ENCODE data around the gene RXFP3.

DNA sequence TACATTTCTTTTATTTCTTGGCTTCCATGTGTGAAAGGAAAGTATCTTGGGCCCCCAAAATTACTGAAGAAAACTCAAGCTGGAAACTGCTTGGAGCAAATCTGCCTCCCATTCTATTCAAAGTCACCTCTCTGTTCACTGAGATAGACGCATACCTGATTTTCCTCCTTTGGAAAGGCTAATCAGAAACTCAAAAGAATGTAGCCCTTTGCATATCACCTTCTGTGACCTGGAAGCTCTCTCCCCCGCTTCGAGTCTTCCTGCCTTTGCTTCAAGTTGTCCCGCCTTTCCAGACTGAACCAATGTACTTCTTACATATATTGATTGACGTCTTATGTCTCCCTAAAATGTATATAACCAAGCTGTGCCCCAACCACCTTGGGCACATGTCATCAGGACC is 5.0 kb upstream of the RXFP3 start:
- TF ChIP-seq, protein P1, sequence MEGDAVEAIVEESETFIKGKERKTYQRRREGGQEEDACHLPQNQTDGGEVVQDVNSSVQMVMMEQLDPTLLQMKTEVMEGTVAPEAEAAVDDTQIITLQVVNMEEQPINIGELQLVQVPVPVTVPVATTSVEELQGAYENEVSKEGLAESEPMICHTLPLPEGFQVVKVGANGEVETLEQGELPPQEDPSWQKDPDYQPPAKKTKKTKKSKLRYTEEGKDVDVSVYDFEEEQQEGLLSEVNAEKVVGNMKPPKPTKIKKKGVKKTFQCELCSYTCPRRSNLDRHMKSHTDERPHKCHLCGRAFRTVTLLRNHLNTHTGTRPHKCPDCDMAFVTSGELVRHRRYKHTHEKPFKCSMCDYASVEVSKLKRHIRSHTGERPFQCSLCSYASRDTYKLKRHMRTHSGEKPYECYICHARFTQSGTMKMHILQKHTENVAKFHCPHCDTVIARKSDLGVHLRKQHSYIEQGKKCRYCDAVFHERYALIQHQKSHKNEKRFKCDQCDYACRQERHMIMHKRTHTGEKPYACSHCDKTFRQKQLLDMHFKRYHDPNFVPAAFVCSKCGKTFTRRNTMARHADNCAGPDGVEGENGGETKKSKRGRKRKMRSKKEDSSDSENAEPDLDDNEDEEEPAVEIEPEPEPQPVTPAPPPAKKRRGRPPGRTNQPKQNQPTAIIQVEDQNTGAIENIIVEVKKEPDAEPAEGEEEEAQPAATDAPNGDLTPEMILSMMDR (IDR thresholded peaks at IDR 0.05), result no peak
- no peak for TF ChIP-seq POLR2A (IDR thresholded peaks at IDR 0.05)

All from Peyer's patch (tissue), 4 donors.